Femur (tissue), 1 donor: ENCODE results near the gene DMTF1.

Experiments used
- DNase-seq: peaks from one replicate; pipeline ENCODE4 v3.0.0-alpha.2; 2017

The DMTF1 gene

GRCh38 chr7:87146740-87147386 lies 5.4 kb upstream of the DMTF1 start:
- DNase-seq, result peak; percentile 20

- no peak for DNase-seq
Observed at GRCh38 chr7:87147500-87147899, 4.8 kb upstream of the DMTF1 start.

- DNase-seq, result no peak
Observed at GRCh38 chr7:87148332-87148955, 3.8 kb upstream of the DMTF1 start.

- DNase-seq, result no peak
Observed at GRCh38 chr7:87151002-87151728, 1.1 kb upstream of the DMTF1 start.

GRCh38 chr7:87151729-87152111 lies 533 bp upstream of the DMTF1 start:
- DNase-seq, result no peak

- peak; percentile 50 for DNase-seq
Observed at GRCh38 chr7:87152897-87153641, 816 bp downstream of the DMTF1 start.

DNA sequence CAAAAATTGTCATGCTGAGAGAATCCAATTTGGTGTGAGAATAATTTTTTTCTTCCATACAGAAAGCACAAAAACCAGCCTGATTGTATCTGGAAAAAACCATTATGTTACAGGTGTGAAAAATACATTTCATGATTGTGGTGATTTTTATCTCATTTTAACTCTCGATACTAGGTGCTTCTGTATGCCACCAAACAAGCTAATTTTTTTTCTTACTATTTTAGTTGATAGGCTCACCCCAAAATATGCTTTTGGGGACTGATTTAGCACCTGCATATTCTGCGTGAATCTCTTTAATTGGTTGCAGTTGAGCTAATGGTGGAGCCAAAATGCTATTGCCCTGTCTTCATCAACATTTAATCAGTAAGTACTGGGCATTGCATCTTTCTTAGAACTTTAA lies 1.9 kb downstream of the DMTF1 start:
- DNase-seq, result no peak

- no peak for DNase-seq
Observed at GRCh38 chr7:87154569-87154968, 2.3 kb downstream of the DMTF1 start.

DNA sequence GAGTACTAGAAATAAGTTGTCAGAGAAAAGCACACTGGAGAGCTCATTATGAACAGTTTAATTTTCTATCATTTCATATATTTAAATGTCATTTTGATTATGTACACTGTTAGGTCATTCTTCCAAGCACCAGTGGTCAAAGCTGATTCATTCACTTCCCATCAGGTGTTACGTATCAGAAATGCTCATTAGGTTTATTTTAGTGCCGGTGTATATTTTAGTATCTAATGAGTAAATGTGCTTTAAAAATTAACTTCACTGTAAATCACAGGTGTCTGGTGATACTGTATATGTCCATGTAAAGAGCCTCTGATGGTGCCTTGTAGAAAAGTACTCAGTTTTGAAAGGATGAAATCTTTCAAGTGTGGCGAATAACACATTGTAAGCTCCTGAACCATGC lies 3.5 kb downstream of the DMTF1 start:
- no peak for DNase-seq

- no peak for DNase-seq
Observed at GRCh38 chr7:87156709-87157108, 4.5 kb downstream of the DMTF1 start.

DNA sequence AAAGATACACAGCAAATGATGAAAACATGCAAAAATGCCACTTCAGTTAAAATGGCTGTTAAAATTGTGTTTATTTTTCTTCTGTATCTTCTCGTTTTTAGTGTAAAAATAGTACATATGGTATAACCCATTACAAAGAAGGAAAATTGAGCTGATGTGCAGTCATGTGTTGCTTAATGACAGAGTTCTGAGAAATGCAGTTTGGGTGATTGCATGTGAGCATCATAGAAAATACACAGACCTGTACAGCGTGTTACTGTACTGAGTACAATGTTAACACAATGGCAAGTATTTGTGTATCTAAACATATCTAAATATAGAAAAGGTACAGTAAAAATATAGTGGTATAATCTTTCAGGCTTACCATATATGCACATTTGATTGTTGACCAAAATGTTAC lies 7.3 kb downstream of the DMTF1 start:
- DNase-seq, result no peak

- DNase-seq, result no peak
Observed at GRCh38 chr7:87164433-87164832, 12.2 kb downstream of the DMTF1 start.

DNA sequence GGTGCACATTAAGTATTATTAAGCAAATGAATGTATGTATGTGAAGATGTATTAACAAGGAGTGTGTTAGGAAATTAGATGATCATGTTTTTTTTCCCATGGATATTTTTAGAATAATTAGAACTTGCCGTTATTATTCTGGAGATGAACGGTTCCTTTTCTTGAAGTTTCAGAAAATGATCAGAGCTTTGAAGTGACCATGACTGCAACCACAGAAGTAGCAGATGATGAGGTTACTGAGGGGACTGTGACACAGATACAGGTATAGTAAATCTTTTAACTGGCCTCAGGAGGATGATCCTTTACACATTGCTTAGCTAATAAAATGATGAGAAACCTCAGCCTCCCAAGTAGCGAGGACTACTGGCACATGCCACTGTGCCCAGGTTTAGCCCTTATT lies 18.6 kb downstream of the DMTF1 start:
- DNase-seq, result no peak

DNA sequence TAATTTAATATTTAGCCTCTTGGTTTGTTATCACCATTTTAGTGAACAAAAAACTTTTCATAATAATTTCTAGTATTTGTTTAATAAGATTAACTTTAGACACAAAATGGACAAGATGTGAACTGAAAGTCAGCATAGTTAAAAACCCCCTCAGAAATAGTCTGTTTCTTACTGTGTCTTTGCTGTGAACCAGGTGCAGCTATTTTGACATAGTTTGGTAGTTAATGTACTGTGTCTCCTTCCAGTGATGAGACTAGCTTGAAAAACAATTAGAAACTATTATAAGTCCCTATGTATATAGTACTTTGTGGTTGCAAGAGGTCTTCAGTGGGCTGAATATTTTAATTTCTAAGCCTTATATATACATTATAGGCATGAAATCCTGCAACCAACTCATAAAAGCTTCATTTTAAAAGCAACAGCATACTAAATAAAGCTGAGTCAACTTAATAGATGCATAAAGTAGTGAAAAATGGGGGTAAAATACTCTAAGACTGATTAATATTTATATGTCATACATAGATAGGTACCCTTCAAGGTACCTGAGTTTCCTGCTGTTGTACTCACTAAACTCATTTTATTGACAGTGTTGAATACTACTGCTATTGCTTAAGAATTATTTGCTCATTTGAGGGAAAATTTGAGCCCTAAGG lies 19.2 kb downstream of the DMTF1 start:
- DNase-seq, result no peak

- no peak for DNase-seq
Observed at GRCh38 chr7:87173471-87173870, 21.2 kb downstream of the DMTF1 start.

GRCh38 chr7:87178320-87178719 lies 26.1 kb downstream of the DMTF1 start:
- no peak for DNase-seq

- DNase-seq, result no peak
Observed at GRCh38 chr7:87179180-87179579, 26.9 kb downstream of the DMTF1 start.

GRCh38 chr7:87187120-87187519 lies 34.9 kb downstream of the DMTF1 start:
- no peak for DNase-seq

- no peak for DNase-seq
Observed at GRCh38 chr7:87188930-87189329, 36.7 kb downstream of the DMTF1 start.

DNA sequence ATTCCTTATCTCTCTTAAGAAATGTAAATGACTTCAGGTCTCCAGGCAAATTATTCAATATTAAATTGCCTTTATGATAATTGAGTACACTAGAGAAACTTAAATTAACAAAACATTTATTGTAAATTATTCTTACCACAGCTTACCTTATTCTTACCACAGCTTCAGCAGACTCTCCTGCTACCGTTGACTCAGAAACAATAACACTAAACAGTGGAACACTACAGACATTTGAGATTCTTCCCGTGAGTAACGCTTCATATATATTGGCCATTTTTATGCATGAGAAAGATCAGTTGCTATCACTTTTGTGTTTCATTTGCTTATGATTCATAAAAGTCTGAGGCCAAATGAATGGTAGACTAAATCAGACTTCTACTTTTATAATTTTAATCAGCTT lies 38.5 kb downstream of the DMTF1 start:
- no peak for DNase-seq

DNA sequence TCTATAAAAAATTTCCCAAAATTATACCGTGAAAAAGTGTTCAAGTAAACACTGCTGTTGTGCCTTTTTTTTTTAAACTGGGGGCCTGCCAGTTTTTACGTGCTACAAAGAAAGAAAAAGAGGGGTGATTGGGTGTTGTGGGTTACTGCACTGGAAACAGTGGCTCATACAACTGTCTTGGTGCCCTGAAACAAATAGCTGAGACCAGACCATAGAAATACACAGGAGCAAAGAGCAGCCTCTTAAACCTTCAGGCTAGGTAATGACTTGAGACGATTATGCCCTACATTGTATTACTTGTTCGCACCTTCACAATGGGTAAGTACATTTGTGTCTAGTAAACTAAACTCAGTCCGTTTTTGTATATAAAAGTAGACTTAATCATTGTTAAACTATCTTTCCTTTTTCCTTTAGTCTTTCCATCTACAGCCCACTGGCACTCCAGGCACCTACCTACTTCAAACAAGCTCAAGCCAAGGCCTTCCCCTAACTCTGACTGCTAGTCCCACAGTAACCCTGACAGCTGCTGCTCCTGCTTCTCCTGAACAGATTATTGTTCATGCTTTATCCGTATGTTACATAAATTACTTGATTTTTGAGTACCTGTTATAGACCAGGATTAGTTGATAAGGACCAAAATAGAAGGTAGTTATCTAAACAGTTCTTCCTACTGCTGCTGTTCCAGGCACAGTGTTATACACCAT lies 40.7 kb downstream of the DMTF1 start:
- no peak for DNase-seq

- no peak for DNase-seq
Observed at GRCh38 chr7:87193912-87194311, 41.7 kb downstream of the DMTF1 start.
